Adrenal gland (tissue), 5 donors: ENCODE measurements around the gene KCTD5.

Experiments
- POLR2A ChIP-seq, 2 donors: fragments of 450-650 bp; IDR thresholded peaks; one replicate each; pipeline ENCODE4 v1.6.1; 2017; ENCODE audit warnings: antibody characterized with exemption in 2 of 2, mild to moderate bottlenecking in 2 of 2, moderate library complexity in 1 of 2
- TF ChIP-seq, protein P1 (sequence below), 6 experiments: fragments of 450-650 bp in 4 of 6; fragments of 200-600 bp in 2 of 6; sonication (generic) in 1 of 6; IDR thresholded peaks; 1 replicate in 5 of 6; 2 replicates in 1 of 6; pipeline versions ENCODE4 v1.5.1 to v1.8.0; 2016 to 2021; ENCODE audit warnings: antibody characterized with exemption in 6 of 6, mild to moderate bottlenecking in 2 of 6, moderate library complexity in 1 of 6
- donor health status: DM: no; HTN: no; CAD: no.

DNA sequence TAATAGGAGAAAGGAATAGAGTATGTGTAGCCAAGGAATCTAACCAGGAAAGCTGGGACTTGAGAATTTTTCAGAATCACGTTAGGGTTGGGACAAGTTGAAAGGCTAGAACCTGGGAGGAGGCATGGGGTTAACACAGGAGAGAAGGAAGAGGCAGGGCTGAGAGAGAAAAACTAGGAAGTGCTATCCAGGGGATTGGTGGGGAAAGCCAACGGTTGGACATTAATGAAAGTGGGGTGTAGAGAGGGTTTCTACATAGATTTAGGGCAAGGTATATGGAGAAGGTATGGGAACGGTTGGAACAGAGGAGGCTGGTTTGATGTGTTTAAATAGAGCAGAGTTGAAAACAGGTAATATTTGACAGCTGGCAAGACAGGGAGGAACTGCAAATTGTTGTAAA, 72.8 kb downstream of the KCTD5 start:
- TF ChIP-seq, protein P1, sequence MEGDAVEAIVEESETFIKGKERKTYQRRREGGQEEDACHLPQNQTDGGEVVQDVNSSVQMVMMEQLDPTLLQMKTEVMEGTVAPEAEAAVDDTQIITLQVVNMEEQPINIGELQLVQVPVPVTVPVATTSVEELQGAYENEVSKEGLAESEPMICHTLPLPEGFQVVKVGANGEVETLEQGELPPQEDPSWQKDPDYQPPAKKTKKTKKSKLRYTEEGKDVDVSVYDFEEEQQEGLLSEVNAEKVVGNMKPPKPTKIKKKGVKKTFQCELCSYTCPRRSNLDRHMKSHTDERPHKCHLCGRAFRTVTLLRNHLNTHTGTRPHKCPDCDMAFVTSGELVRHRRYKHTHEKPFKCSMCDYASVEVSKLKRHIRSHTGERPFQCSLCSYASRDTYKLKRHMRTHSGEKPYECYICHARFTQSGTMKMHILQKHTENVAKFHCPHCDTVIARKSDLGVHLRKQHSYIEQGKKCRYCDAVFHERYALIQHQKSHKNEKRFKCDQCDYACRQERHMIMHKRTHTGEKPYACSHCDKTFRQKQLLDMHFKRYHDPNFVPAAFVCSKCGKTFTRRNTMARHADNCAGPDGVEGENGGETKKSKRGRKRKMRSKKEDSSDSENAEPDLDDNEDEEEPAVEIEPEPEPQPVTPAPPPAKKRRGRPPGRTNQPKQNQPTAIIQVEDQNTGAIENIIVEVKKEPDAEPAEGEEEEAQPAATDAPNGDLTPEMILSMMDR (IDR thresholded peaks at IDR 0.05): no peak
- TF ChIP-seq POLR2A (IDR thresholded peaks at IDR 0.05): no peak
